Urothelium cell line (cell line): Measurements from ENCODE around the gene ELAPOR1.
"Not testable (repeated sequence)": the region's sequence is repeated elsewhere in the genome, so short reads cannot be mapped to it uniquely, and the experiment has no call there.

Experiments used
- DNase-seq: peaks from one replicate; pipeline ENCODE4 v3.0.0; 2011; ENCODE audit warnings: low spot score, mixed read lengths
- FAIRE-seq: peaks from 2 replicates; lab custom pipeline; 2011; peaks lifted over from hg19 to GRCh38; lab: Jason Lieb, UNC

ELAPOR1 gene

DNA sequence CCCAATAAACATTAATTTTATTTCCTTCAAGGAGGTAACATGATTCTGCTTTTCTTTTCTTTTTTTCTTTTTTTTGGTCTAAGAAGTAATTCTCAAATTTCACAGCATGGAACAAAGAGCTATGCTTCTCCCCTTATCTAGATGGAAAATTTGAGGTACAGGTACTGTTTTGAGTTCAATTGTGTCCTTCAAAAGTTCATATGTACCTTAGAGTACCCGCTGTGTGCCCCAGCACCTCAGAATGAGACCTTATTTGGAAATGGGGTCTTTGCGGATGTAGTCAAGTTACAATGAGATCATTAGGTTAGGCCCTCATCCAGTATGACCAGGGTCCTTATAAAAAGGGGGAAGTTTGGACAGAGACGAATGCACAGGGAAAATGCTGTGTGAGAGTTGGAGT lies 22.0 kb downstream of the ELAPOR1 start:
- no peak for FAIRE-seq
- no peak for DNase-seq

DNA sequence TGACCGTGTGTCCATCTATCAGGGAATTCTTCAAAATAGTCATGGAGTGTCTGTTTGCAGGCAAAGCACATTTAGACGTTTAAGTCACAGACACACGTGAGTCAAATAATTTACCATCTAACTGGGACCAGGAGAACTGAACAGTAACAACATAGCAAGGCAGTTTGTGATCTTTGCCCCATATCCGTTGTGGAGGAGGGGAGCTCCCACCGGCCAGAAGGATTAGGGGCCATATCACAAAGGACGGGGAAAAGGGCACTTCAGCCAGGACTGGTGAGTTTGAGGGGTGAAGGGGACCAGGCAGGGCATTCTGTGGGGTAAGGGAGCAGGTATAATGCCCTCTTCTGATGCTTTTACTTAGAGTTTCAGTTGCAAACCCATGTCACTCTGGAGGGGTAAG lies 22.9 kb downstream of the ELAPOR1 start:
- DNase-seq (no peak), FAIRE-seq (no peak)

DNA sequence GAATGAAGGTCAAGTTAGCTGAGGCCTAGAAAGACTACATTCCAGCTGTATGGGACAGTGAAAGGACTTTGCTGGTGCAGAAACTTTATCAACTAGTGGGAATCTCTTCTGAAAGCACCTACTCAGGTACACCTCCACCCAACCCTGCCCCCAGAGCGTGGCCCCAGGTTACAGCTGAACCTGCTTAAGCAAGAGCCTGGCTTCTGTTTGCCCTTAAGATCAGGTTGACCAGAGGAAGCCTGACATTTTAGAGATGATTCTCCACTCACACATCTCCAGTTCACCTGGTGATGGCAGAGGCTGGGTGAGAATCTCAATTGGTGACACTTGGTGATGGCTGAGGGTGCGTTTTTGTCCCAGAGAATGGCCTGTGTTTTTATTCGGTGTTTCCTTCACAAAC lies 24.0 kb downstream of the ELAPOR1 start:
- no peak for DNase-seq
- no peak for FAIRE-seq

DNA sequence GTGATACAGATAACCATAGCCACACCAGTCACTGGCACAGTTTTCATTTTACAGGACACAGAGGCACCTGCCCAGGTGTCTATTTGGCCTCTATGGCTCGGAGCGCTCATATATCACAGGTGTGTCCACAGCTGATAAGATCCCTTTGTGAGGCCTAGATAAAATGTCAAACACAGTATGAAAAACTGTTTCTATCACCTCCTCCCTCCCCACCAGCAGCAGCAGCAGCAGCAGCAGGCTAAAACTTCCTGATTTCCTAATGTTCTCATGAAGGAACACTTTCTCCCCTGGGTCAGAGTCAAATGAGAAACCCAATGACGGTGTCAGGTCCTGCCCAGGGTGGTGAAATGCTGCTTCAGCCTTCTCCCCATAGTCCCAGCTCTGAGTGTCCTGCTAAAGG lies 24.4 kb downstream of the ELAPOR1 start:
- no peak for DNase-seq
- no peak for FAIRE-seq

DNA sequence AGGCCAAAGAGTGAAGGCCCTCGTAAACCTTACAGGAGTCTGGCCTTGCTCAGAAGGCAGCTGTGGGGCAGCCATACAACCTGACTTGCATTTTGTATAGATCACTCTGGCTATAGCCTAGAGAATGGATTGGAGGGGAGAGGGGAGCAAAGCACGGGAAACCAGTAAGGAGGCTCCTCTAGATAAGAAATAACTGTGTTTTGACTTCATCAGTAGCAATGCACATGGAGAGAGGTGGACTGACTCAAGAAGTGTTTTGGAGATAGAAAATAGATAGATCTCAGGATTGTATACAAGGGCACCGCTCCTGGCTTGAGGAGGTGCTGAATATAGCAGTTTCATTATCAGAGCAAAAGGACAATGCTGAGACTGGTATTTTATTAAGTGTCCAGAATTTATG lies 26.5 kb downstream of the ELAPOR1 start:
- no peak for FAIRE-seq
- no peak for DNase-seq

DNA sequence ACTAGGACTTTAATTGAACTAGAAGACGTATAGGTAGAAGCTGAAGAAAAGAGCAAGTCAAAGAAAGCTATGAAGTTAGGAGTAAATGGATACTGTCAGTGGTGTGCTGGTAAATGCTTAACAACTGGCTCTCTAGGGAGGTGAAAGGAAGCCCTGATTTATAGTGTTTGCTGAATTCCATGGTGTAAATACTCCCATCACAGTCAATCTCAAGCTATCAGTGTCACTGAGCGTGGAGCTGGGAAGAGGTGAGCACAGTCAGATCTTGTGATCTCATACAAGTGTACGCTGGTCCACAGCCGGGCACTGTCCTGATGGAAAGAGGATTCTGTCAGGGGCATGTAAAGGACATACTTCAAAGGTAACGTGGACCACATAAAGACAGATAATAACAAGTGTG lies 28.3 kb downstream of the ELAPOR1 start:
- DNase-seq = no peak
- FAIRE-seq = no peak

DNA sequence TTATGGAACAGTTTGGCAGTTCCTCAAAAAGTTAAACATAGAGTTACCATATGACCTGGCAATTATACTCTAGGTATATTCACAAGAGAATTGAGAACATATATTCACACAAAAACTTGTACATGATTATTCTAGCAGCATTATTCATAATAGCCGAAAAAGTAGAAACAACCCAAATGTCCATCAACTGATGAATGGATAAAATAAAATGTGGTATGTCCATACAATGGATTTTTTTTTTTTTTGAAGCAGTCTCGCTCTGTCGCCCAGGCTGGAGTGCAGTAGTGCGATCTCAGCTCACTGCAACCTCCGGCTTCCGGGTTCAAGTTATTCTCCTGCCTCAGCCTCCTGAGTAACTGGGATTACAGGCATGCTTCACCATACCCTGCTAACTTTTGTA lies 28.8 kb downstream of the ELAPOR1 start:
- DNase-seq, FAIRE-seq: not testable (repeated sequence)

DNA sequence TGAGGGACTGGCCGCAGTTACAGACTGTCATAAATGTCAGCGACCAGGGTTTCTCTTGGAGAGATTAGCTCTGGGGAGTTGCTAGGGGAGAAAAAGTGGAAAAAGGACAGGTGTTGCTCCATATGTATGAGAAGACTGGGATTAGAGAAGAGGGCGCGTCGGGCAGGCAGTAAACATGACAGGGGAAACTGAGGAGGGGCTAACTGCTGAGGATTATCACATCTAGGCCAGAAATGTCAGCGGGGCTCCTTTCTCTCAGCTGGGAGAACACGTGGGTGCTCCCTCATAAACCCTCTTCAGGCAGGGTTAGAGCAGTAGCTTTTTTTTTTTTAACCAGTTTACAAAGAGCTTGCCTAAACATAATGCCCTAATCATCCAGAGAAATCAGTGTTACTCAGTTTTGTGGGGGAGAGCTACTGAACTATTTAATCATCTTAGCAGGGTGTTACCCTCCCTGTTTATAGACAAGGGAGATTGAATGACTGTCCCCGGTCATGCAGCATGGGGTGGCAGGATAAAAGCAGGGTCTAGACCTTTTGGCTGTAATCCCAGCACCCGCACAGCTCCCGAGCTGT lies 35.2 kb downstream of the ELAPOR1 start:
- DNase-seq (no peak), FAIRE-seq (no peak)

DNA sequence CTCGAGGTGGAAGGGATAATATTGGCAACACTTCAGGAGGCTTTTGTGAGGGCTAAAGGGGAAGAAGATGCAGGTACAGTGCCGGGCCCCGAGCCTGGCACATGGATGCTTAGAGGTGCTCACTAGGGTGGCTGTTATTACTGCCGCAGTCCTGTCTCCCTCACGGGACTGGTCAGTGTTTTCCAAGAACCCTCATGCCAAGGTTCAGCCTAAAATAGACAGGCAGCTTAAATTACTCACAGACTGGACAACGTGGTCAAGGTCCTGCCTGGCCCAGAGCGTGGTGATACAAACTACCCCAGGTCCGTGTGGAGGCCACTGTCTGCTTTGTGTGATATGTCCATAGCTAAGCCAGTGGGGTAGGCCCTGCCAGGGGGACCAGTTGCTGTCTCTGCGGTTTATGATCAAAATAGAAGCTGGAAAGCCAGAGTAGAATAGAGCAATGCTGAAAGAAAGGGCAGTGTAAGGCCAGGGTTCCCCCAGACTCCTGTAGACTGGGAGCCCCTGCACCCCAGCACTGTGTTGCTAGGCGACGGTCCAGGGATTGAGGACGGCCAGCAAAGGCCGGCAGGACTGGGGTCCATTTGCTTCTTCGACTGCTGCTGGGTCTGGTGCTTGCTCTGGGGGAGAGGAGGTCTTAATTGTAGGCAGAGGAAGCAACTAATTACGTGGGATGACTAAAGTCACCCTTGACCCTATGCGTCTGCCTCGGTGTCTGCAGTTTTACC lies 36.1 kb downstream of the ELAPOR1 start:
- DNase-seq = no peak
- FAIRE-seq = no peak

DNA sequence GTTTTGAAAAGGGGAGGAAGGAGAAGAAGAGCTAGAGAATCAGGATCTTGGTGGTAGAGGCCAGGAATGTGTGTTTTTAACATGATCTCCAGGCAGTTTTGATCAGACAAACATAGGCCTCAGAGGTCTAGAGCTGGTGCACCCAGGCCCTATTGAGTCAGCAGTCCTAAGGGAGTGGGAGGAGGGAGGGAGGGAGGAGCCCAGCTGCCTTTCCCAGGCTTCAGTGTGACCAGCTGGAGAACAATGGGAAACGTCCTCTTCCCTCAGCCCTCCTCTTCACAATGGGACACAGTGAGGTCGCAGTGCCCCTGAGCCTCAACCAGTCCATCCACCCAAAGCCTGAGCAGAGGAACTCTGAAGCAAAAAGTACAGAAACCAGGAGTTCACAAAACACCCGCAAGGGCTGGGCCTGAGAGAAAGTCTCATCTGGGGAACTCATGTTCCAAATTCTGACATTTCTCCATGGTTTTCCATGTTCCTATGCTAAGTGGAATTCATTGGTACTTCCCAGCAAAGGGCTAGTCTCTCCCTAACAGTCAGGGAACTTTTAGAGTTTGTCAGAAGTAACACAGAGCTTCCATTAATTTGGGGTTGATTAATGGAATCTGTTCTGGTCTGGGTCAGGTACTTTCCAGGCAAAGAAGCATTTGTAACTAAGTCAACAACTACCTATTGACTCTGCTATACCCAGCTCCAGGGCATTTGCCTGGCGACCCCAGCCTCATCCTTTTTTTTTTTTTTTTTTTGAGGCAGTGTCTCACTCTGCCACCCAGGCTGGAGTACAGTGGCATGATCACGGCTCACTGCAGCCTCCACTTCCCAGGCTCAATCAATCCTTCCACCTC lies 37.5 kb downstream of the ELAPOR1 start:
- FAIRE-seq (no peak), DNase-seq (peak; percentile 63)

DNA sequence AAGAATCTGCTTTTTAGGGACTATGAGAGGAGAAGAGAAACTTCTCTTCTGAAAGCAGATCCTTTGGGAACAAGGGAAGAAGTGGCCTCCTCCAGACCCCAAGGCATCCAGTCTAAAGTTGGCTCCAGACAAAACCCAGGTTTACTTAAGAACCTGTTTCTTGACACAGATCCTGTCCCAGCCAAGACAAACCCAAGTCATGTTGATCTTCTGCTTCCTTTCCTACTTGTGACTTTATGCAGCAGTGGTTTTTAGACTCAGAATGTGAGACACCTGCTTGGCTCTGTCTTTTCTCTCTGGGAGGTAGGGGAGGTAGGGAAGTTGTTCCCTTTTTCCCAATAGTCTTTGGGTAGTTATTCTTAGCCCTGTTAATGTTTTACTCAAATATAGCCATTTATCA lies 38.3 kb downstream of the ELAPOR1 start:
- no peak for FAIRE-seq

DNA sequence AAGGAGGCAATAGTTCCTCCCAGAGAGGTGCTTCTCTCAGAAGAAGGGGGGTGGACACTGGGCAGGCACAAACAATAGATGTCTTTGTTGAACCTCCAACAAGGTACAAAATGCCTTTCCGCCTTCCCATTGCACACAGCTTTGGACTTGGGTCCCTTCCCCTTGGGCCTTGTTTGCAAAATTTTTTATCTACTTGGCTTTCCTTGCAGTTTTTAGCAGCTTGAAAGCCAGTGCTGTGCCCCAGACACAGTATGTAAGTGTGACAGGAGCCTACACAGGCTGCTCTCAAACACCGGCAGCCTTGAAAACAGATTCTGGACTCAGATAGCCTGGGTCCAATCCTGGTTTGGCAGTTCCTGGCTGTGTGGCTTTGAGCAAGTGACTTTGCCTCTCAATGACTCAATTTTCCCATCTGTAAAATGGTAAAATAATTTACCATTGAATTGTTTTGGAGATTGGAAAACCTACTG lies 43.0 kb downstream of the ELAPOR1 start:
- DNase-seq = no peak
- no peak for FAIRE-seq

More for the DNA sequence above, 38.3 kb downstream of the ELAPOR1 start:
- no peak for DNase-seq

DNA sequence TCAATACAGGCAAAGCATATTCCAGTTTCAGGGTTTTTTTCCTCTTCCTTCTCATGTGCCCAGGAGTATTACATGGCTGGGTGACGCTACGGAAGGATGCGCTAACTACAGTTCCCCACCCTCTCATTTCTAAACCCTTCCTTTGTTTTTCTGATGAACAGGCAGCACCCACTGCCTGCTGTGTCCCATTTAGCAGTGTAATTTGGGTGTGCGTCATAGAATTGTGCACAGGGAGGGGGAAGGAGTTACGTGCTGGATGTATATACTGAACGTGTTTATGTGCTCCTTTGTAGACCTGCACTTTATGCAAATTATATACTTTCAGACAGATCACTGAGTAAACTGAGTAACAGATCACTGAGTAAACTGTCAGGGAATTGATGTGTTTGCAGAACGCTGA lies 44.5 kb downstream of the ELAPOR1 start:
- DNase-seq = no peak
- FAIRE-seq = no peak

DNA sequence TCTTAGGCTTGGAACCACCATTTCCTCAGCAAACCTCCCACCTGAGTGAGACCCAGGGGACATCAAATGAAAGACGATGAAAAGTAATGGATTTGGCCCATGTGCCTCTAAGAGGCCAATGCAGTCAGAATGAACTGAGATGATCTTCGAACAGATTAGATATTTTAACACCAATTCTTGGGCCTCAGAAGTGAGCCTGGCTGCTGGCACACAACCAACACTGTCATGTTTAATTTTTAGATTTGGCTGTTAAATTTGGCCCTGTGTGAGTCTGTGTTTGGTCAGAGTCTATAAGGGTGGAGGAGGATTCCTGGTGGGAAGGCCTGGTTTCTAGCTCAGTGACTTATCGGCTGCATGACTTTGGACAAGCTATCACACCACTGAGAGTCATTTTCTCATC lies 45.4 kb downstream of the ELAPOR1 start:
- FAIRE-seq = no peak
- DNase-seq = no peak

DNA sequence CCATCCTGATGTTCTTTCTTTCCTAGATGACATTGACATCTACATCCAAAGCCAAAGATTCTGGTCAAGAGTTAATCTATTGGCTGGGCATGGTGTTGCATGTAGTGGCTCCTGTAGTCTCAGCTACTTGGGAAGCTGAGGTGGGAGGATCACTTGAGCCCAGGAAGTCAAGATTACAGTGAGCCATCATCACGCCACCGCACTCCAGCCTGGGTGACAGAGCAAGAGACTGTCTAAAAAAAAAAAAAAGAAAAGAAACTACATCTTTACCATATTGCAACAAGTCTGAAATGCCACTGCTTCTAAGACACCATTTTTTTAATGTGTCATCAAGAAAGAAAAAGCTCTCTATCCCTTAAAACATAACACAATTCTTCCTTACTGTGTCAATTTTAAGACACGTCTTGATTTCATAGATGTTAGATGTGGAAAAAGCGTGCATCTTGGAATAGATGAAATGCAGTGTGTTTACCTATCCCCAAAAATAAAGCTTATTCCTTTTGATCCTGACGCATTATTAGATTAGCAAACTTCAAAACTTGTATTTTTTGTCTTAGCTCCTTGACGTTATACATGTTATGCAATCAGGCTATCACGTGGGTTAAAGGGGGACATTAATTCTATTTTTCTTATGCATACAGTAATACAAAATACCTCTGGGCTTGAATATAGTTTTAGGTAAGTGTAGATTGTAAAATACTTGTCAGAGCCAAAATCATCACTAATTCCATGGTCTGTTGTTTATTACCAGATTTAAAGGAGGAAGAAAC lies 46.3 kb downstream of the ELAPOR1 start:
- FAIRE-seq (no peak), DNase-seq (no peak)

DNA sequence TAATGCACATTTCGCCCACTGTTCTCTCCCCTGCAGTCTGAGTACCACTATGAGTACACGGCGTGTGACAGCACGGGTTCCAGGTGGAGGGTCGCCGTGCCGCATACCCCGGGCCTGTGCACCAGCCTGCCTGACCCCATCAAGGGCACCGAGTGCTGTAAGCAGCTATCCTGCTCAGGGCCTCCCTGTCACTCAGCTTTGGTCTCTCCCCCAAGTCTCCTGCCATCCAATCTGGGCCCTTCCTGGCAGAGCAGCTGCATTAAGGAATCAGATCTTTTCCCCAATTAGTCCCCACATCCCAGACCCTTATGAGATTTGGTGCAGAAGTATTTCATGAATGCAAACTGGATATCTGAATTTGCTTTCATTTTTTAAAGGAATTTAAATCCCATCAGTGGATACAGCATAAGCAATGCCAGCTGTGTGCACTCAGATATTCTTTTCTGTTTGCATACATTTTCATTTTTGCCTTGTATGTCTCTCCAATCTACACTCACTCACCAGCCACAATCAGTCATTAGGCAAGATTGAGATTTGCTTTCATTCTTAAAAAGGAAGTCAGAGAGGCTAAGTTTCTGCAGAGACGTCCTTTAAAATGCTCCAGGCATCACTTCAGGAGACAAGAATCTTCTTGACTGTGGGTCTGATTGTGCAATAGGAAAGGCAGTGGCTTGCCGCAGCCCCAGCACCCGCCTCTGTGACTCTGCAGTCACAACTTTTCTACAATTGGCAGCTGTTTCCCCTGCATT lies 48.1 kb downstream of the ELAPOR1 start:
- FAIRE-seq (peak; percentile 53), DNase-seq (peak; percentile 34)

DNA sequence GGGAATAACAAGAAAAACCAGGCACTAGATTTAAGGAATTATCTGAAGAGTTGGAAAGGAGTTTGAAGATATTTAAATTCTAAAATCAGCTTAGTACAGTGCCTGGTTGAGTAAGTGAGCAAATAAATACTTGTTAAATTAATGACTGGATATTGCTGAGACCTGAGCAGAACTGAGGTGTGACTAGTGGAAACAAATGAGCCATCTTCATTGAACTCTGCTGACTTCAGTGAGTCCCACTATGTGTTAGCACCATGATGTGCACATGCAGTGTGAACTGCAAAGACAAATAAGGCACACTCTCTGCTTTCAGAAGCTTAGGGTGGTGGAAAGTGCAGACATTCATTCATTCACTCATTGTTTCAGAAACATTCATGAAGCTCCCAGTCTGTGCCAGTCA lies 48.7 kb downstream of the ELAPOR1 start:
- FAIRE-seq (no peak), DNase-seq (no peak)

DNA sequence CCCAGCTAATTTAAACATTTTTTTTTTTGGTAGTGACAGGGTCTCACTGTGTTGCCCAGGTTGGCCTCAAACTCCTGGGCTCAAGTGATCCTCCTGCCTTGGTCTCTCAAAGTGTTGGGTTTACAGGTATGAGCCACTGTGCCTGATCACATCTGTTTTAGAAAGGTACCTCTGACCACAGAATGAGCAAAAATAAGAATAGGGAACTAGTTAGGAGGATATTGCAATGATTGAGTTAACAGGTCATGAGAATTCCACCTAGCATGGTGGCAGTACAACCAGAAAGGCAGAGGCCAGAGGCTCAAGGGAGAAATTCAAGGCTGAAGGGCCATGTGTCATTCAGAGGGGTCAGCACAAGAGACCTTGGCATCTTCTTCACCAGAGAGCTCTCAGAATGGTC lies 49.6 kb downstream of the ELAPOR1 start:
- FAIRE-seq = no peak
- DNase-seq = no peak
